Calu3 (cell line): ENCODE data around the gene IFT80. TPM values are rescaled to one million over a fixed set of nuclear protein-coding genes. Genes with fewer than 3 reads are reported as not detected.

Experiments used
- BruUV-seq: library from RNA; stranded (reverse); fragments of 400-500 nt; replicated peaks from 2 replicates; lab custom pipeline; 2021; lab: Mats Ljungman, UMichigan
- CTCF ChIA-PET: fragments of 300-600 bp; sonication (Branson Sonifier 250); formaldehyde crosslinking; loops from one replicate; lab custom pipeline; 2022; ENCODE audit warnings: antibody characterized with exemption; lab: Charles Lee
- DNase-seq: peaks from one replicate; pipeline ENCODE4 v3.0.0; 2022
- H3K27ac Mint-ChIP-seq: one replicate; pipeline ENCODE4 v1.8.0; 2022; ENCODE audit warnings: mixed read lengths; ENCODE audit not compliant: unreplicated experiment
- H3K27me3 Mint-ChIP-seq: one replicate; pipeline ENCODE4 v1.8.0; 2022; ENCODE audit warnings: mixed read lengths; ENCODE audit not compliant: unreplicated experiment
- H3K36me3 Mint-ChIP-seq: one replicate; pipeline ENCODE4 v1.8.0; 2022; ENCODE audit warnings: mild to moderate bottlenecking, moderate library complexity, mixed read lengths; ENCODE audit not compliant: insufficient read depth, unreplicated experiment
- H3K4me1 Mint-ChIP-seq: one replicate; pipeline ENCODE4 v1.8.0; 2022; ENCODE audit warnings: mild to moderate bottlenecking, low read depth, mixed read lengths; ENCODE audit not compliant: unreplicated experiment
- H3K4me3 Mint-ChIP-seq: one replicate; pipeline ENCODE4 v1.8.0; 2022; ENCODE audit warnings: mild to moderate bottlenecking, low read depth, moderate library complexity, mixed read lengths; ENCODE audit not compliant: unreplicated experiment
- H3K9me3 Mint-ChIP-seq: one replicate; pipeline ENCODE4 v1.8.0; 2022; ENCODE audit warnings: low read depth, mixed read lengths; ENCODE audit not compliant: unreplicated experiment
- CTCF ChIP-seq: fragments of 200-600 bp; IDR thresholded peaks from one replicate; pipeline ENCODE4 v1.8.0; 2022; ENCODE audit warnings: antibody characterized with exemption; ENCODE audit not compliant: unreplicated experiment
- intact Hi-C: fragments of 100-400 bp; cut with micrococcal nuclease; formaldehyde crosslinking; loops from one replicate; pipeline ENCODE4 v1.10.0; 2022; ENCODE audit not compliant: unreplicated experiment
- total RNA-seq: library from RNA; stranded (reverse); gene quantifications from 2 replicates; pipeline ENCODE4 v1.2.3, GENCODE V29; 2022

Gene IFT80
- total RNA-seq, 1 experiment from 2014 or later: 58.0 TPM

- no peak for TF ChIP-seq CTCF
- H3K36me3 Mint-ChIP-seq: peaks cover 82% of the 10 kb centered on the region
- H3K4me3 Mint-ChIP-seq: no peak overlapping the region
- H3K4me1 Mint-ChIP-seq: no peaks in the 10 kb centered on the region
- H3K9me3 Mint-ChIP-seq: no peaks in the 10 kb centered on the region
- no peaks in the 10 kb centered on the region for H3K27me3 Mint-ChIP-seq
- BruUV-seq: no TSS peak
- intact Hi-C loops: no loop called here
- no peak overlapping the region for H3K27ac Mint-ChIP-seq
- CTCF ChIA-PET: no interaction called here
- no peak for DNase-seq
Measured at GRCh38 chr3:160435095-160435494, 36.1 kb upstream of the IFT80 start.

GRCh38 chr3:160434071-160434470 is 35.0 kb upstream of the IFT80 start:
- Mint-ChIP-seq H3K9me3 (no peaks in the 10 kb centered on the region), H3K27ac (no peak overlapping the region), H3K36me3 (peaks cover 87% of the 10 kb centered on the region)

DNA sequence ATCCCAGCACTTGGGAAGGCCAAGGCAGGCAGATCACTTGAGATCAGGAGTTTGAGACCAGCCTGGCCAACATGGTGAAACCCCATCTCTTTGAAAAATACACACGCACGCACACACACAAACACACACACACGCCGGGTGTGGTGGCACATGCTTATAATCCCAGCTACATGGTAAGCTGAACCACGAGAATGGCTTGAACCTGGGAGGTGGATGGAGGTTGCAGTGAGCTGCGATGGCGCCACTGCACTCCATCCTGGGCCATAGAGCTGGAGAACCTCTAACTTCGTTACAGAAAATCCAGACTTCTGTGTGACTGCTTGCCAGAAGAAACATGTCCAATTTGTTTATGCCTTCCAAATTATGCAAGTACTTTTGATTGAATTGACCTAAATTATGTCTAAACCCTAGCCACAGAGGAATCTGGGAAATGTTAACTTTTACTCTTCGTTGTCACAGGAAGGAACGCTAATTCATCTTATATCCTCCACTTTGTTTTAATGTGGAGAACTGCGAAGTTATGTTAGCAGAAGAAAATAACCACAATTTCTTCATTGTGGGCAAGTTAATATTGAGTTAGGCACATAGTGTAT is 28.9 kb upstream of the IFT80 start:
- CTCF ChIA-PET: no interaction called here
- no peaks in the 10 kb centered on the region for H3K4me1 Mint-ChIP-seq
- no peaks in the 10 kb centered on the region for H3K27me3 Mint-ChIP-seq
- no peak for TF ChIP-seq CTCF
- intact Hi-C loops: no loop called here
- peaks cover 89% of the 10 kb centered on the region for H3K36me3 Mint-ChIP-seq
- H3K27ac Mint-ChIP-seq: no peak overlapping the region
- BruUV-seq: no TSS peak
- no peak overlapping the region for H3K4me3 Mint-ChIP-seq
- no peak for DNase-seq
- H3K9me3 Mint-ChIP-seq: no peaks in the 10 kb centered on the region

More at GRCh38 chr3:160434071-160434470, 35.0 kb upstream of the IFT80 start:
- Mint-ChIP-seq H3K4me1 (no peaks in the 10 kb centered on the region), H3K4me3 (no peak overlapping the region), H3K27me3 (no peaks in the 10 kb centered on the region)
- no peak for DNase-seq
- no peak for TF ChIP-seq CTCF
- CTCF ChIA-PET: no interaction called here
- intact Hi-C loops: no loop called here
- no TSS peak for BruUV-seq

GRCh38 chr3:160417311-160417710 is 18.3 kb upstream of the IFT80 start:
- no peaks in the 10 kb centered on the region for H3K9me3 Mint-ChIP-seq
- H3K27me3 Mint-ChIP-seq: no peaks in the 10 kb centered on the region
- no peak for TF ChIP-seq CTCF
- CTCF ChIA-PET: no interaction called here
- DNase-seq: no peak
- intact Hi-C loops: loop anchor here (2.0 kb wide), 1 partner anchor 13 kb away; no protein-coding TSS in a partner anchor
- peak overlapping the region; percentile 25 for H3K27ac Mint-ChIP-seq
- peaks cover 82% of the 10 kb centered on the region for H3K36me3 Mint-ChIP-seq
- BruUV-seq: no TSS peak
- peaks cover 12% of the 10 kb centered on the region for H3K4me1 Mint-ChIP-seq
- H3K4me3 Mint-ChIP-seq: no peak overlapping the region
